T-helper 2 cell (primary cell): ENCODE data around the gene MMP28.
A peak's percentile ranks its signal among the peaks of the same experiment; 100 is the strongest.

Experiments
- DNase-seq, 5 experiments: peaks; one replicate each; pipeline versions ENCODE4 v3.0.0 to v3.0.0-alpha.2; 2012 to 2022

MMP28 gene

GRCh38 chr17:35742896-35743477, 52.5 kb downstream of the MMP28 start:
- DNase-seq = no peak

GRCh38 chr17:35742496-35742895, 52.9 kb downstream of the MMP28 start:
- no peak for DNase-seq

GRCh38 chr17:35740997-35741931, 54.2 kb downstream of the MMP28 start:
- DNase-seq = peak in 1 of 5 experiments; percentile 53

- DNase-seq = no peak
Observed at GRCh38 chr17:35740216-35740615, 55.2 kb downstream of the MMP28 start.

- DNase-seq = no peak
Observed at GRCh38 chr17:35738519-35739133, 56.8 kb downstream of the MMP28 start.

GRCh38 chr17:35736236-35736635, 59.2 kb downstream of the MMP28 start:
- DNase-seq = no peak

- DNase-seq = no peak
Observed at GRCh38 chr17:35735036-35735805, 60.2 kb downstream of the MMP28 start.

- DNase-seq = no peak
Observed at GRCh38 chr17:35734396-35734795, 61.0 kb downstream of the MMP28 start.

GRCh38 chr17:35733366-35733765, 62.1 kb downstream of the MMP28 start:
- DNase-seq = no peak

GRCh38 chr17:35732806-35733136, 62.7 kb downstream of the MMP28 start:
- DNase-seq = no peak

GRCh38 chr17:35731917-35732805, 63.3 kb downstream of the MMP28 start:
- DNase-seq = no peak

- DNase-seq = peak in 3 of 5 experiments; percentile 27 to 28 (median 28)
Observed at GRCh38 chr17:35731239-35731916, 64.1 kb downstream of the MMP28 start, which contains the start of gene RASL10B. Gene RASL10B (plus strand): TSS chr17:35731639. CDS start chr17:35735185, 3,546 bp downstream.

GRCh38 chr17:35730400-35731005, 64.9 kb downstream of the MMP28 start:
- no peak for DNase-seq

GRCh38 chr17:35729405-35729833, 66.0 kb downstream of the MMP28 start:
- no peak for DNase-seq

GRCh38 chr17:35728551-35728950, 66.9 kb downstream of the MMP28 start:
- no peak for DNase-seq

- DNase-seq = no peak
Observed at GRCh38 chr17:35727635-35728034, 67.8 kb downstream of the MMP28 start.

GRCh38 chr17:35726953-35727460, 68.4 kb downstream of the MMP28 start:
- no peak for DNase-seq

GRCh38 chr17:35726127-35726952, 69.1 kb downstream of the MMP28 start:
- DNase-seq = no peak

GRCh38 chr17:35725802-35726126, 69.7 kb downstream of the MMP28 start:
- DNase-seq = no peak

GRCh38 chr17:35725058-35725457, 70.4 kb downstream of the MMP28 start:
- DNase-seq = no peak
